Activated CD4-positive, alpha-beta memory T cell treated with anti-CD3 and anti-CD28 coated beads for 36 hours (primary cell): ENCODE measurements around the gene ADAM10. TPM values are rescaled to one million over a fixed set of nuclear protein-coding genes. Genes with fewer than 3 reads are reported as not detected.

Source experiments
- CTCF ChIA-PET: fragments of 350-600 bp; sonication (Branson Sonifier 250); formaldehyde crosslinking; loops from one replicate; lab custom pipeline; 2021; ENCODE audit warnings: antibody characterized with exemption, inconsistent platforms; lab: Charles Lee
- POLR2A ChIA-PET: fragments of 350-600 bp; sonication (Branson Sonifier 250); formaldehyde crosslinking; loops from one replicate; lab custom pipeline; 2021; ENCODE audit warnings: antibody characterized with exemption; lab: Charles Lee
- DNase-seq: peaks from one replicate; pipeline ENCODE4 v3.0.0-alpha.2; 2020
- H3K27ac Mint-ChIP-seq: one replicate; pipeline ENCODE4 v1.8.0; 2021; ENCODE audit warnings: mixed read lengths
- H3K27me3 Mint-ChIP-seq: one replicate; pipeline ENCODE4 v1.8.0; 2021; ENCODE audit warnings: mixed read lengths
- H3K36me3 Mint-ChIP-seq: one replicate; pipeline ENCODE4 v1.8.0; 2021; ENCODE audit warnings: mixed read lengths
- H3K4me1 Mint-ChIP-seq: one replicate; pipeline ENCODE4 v1.8.0; 2021; ENCODE audit warnings: low read depth, mixed read lengths
- H3K4me3 Mint-ChIP-seq: one replicate; pipeline ENCODE4 v1.8.0; 2021; ENCODE audit warnings: mild to moderate bottlenecking, mixed read lengths
- H3K9me3 Mint-ChIP-seq: one replicate; pipeline ENCODE4 v1.8.0; 2021; ENCODE audit warnings: mixed read lengths
- intact Hi-C: fragments of 100-400 bp; cut with micrococcal nuclease; formaldehyde crosslinking; loops from one replicate; pipeline ENCODE4 v1.15.1; 2023
- total RNA-seq, 2 experiments: library from RNA; stranded (reverse); gene quantifications; one replicate each; pipeline ENCODE4 v1.2.3, GENCODE V29; 2021

ADAM10 gene
- total RNA-seq, 2 experiments from 2014 or later: 80.1 to 82.3 TPM

DNA sequence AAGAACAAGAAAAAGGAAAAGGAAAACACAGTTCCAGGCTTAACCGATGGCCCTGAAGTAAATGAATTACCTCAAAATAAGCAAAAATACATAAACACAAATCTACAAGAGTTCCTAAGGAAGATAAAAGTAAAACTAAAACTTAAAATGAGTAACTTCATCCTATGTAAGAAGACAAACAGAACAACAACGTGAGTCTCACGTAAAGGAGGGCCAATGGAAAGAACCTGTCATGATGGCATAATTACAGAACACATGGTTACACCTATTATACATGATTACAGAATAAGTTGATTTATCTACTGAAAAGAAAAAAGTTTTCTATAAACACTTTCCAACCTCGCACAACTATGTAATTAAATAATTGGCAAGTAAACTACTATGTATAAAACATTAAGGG, 42.1 kb downstream of the ADAM10 start:
- Mint-ChIP-seq H3K4me3 (no peak overlapping the region), H3K36me3 (peaks cover 19% of the 10 kb centered on the region), H3K4me1 (peaks cover 41% of the 10 kb centered on the region), H3K27me3 (no peaks in the 10 kb centered on the region), H3K27ac (no peak overlapping the region), H3K9me3 (peaks cover 8% of the 10 kb centered on the region)
- DNase-seq: no peak
- ChIA-PET POLR2A (no interaction called here), CTCF (no interaction called here)
- intact Hi-C loops: no loop called here

GRCh38 chr15:58705105-58705504, 44.4 kb downstream of the ADAM10 start:
- intact Hi-C loops: no loop called here
- peaks cover 12% of the 10 kb centered on the region for H3K9me3 Mint-ChIP-seq
- no peaks in the 10 kb centered on the region for H3K27me3 Mint-ChIP-seq
- peaks cover 47% of the 10 kb centered on the region for H3K4me1 Mint-ChIP-seq
- H3K27ac Mint-ChIP-seq: no peak overlapping the region
- ChIA-PET CTCF (no interaction called here), POLR2A (no interaction called here)
- H3K4me3 Mint-ChIP-seq: no peak overlapping the region
- peaks cover 34% of the 10 kb centered on the region for H3K36me3 Mint-ChIP-seq
- DNase-seq: no peak

DNA sequence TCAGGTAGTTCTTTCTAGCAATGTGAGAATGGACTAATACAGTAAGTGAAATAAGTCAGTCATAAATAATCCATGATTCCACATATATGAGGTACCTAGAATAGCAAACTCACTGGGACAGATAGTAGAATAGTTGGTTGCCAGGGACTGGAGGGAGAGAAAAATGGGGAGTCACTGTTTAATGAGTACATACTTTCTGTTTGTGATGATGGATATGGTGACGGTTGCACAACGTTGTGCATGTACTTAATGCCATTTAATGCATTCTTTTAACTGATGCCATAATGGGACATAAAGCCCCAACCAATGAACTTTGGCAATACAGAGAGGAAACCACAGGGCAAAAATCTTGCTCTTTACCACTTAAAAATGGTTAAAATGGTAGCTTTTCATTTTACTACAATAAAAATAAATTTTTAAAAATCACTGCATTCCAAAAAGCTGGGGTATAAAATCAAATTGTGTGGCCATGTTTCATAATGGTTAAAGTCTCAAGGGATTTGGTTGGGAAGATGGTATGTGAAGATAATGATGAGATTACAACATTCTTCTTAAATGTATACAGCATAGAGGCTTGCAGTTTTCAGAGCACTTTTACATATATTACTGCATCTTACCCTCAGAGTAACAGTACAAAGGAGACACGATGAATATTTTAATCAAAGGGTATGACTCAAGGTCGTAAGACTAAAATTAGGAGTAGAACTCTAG, 45.2 kb downstream of the ADAM10 start:
- peaks cover 52% of the 10 kb centered on the region for H3K4me1 Mint-ChIP-seq
- POLR2A ChIA-PET: no interaction called here
- CTCF ChIA-PET: no interaction called here
- H3K36me3 Mint-ChIP-seq: peaks cover 42% of the 10 kb centered on the region
- H3K27ac Mint-ChIP-seq: no peak overlapping the region
- intact Hi-C loops: no loop called here
- H3K4me3 Mint-ChIP-seq: no peak overlapping the region
- DNase-seq: no peak
- peaks cover 19% of the 10 kb centered on the region for H3K9me3 Mint-ChIP-seq
- H3K27me3 Mint-ChIP-seq: no peaks in the 10 kb centered on the region

DNA sequence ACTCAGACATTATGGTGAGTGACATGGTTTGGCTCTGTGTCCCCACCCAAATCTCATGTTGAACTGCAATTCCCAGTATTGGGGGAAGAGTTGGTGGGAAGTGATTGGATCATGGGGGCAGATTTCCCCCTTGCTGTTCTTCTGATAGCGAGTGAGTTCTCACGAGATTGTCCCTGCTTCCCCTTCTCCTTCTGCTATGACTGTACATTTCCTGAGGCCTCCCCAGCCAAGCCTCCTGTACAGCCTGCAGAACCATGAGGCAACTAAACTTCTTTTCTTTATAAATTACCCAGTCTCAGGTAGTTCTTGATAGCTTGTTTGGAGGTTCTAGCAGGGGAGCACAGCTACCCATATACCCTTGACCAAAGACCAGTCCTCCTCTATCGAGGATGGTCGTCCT, 45.9 kb downstream of the ADAM10 start:
- Mint-ChIP-seq H3K4me1 (peaks cover 59% of the 10 kb centered on the region), H3K36me3 (peaks cover 48% of the 10 kb centered on the region), H3K27ac (no peak overlapping the region), H3K9me3 (peaks cover 26% of the 10 kb centered on the region), H3K27me3 (no peaks in the 10 kb centered on the region), H3K4me3 (no peak overlapping the region)
- intact Hi-C loops: no loop called here
- POLR2A ChIA-PET: no interaction called here
- CTCF ChIA-PET: no interaction called here
- no peak for DNase-seq

DNA sequence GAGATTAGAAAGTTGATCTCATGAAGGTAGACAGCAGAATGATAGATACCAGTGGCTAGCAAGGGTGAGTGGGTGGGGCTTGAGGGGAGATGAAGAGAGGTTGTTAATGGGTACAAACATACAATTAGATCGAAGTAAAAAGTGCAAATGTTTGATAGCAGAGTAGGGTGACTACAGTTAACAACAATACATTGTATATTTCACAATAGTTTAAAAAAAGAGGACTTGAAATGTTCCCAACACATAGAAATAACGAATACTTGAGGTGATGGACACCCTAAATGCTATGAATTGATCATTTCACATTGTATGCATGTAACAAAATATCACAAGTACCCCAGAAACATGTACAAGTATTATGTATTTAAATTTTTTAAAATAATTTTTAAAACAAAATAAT, 47.3 kb downstream of the ADAM10 start:
- Mint-ChIP-seq H3K36me3 (peaks cover 55% of the 10 kb centered on the region), H3K27me3 (no peaks in the 10 kb centered on the region), H3K27ac (no peak overlapping the region), H3K4me1 (peaks cover 56% of the 10 kb centered on the region), H3K4me3 (no peak overlapping the region), H3K9me3 (peaks cover 29% of the 10 kb centered on the region)
- ChIA-PET CTCF (no interaction called here), POLR2A (no interaction called here)
- DNase-seq: no peak
- intact Hi-C loops: no loop called here

- no peak overlapping the region for H3K27ac Mint-ChIP-seq
- no peaks in the 10 kb centered on the region for H3K27me3 Mint-ChIP-seq
- peaks cover 54% of the 10 kb centered on the region for H3K4me1 Mint-ChIP-seq
- no peak for DNase-seq
- no peak overlapping the region for H3K4me3 Mint-ChIP-seq
- peaks cover 58% of the 10 kb centered on the region for H3K36me3 Mint-ChIP-seq
- peaks cover 29% of the 10 kb centered on the region for H3K9me3 Mint-ChIP-seq
- CTCF ChIA-PET: no interaction called here
- intact Hi-C loops: no loop called here
- POLR2A ChIA-PET: no interaction called here
These were observed 48.1 kb downstream of the ADAM10 start for GRCh38 chr15:58701376-58701775.

- peaks cover 29% of the 10 kb centered on the region for H3K9me3 Mint-ChIP-seq
- no peak for DNase-seq
- H3K27me3 Mint-ChIP-seq: no peaks in the 10 kb centered on the region
- intact Hi-C loops: no loop called here
- peak overlapping the region; percentile 47 for H3K27ac Mint-ChIP-seq
- POLR2A ChIA-PET: no interaction called here
- no peak overlapping the region for H3K4me3 Mint-ChIP-seq
- H3K4me1 Mint-ChIP-seq: peaks cover 51% of the 10 kb centered on the region
- peaks cover 58% of the 10 kb centered on the region for H3K36me3 Mint-ChIP-seq
- CTCF ChIA-PET: no interaction called here
These were observed 49.7 kb downstream of the ADAM10 start for GRCh38 chr15:58699769-58700168.

GRCh38 chr15:58698887-58699641, 50.4 kb downstream of the ADAM10 start:
- intact Hi-C loops: no loop called here
- no peak for DNase-seq
- peaks cover 52% of the 10 kb centered on the region for H3K36me3 Mint-ChIP-seq
- POLR2A ChIA-PET: interaction anchor here (0.8 kb wide), 1 partner anchor 12 kb away, joined by 4 read pairs; no protein-coding TSS in a partner anchor
- H3K9me3 Mint-ChIP-seq: peaks cover 28% of the 10 kb centered on the region
- H3K27me3 Mint-ChIP-seq: no peaks in the 10 kb centered on the region
- H3K27ac Mint-ChIP-seq: peak overlapping the region; percentile 47
- CTCF ChIA-PET: no interaction called here
- no peak overlapping the region for H3K4me3 Mint-ChIP-seq
- peaks cover 49% of the 10 kb centered on the region for H3K4me1 Mint-ChIP-seq

DNA sequence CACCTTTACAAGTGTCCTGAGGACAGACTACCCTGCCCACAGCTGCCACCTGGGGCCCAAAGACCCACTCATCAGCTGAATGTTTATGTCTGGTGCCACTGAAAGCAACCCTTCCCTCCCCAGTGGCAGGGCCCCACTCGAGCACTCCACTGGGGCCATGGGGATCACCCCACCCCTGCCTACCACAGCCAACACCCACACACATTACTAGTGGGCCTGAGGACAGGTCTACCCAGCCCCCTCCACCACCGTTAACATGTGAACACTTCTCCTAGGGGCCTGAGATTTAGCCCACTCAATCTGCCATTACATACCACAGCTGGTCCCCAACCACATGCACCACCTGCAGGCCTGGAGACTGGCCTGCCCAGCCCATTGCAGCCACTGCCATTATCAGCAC, 52.3 kb downstream of the ADAM10 start:
- CTCF ChIA-PET: no interaction called here
- Mint-ChIP-seq H3K9me3 (peaks cover 21% of the 10 kb centered on the region), H3K4me1 (peaks cover 43% of the 10 kb centered on the region), H3K4me3 (no peak overlapping the region), H3K27me3 (no peaks in the 10 kb centered on the region), H3K36me3 (peaks cover 54% of the 10 kb centered on the region), H3K27ac (no peak overlapping the region)
- DNase-seq: no peak
- POLR2A ChIA-PET: no interaction called here
- intact Hi-C loops: no loop called here

DNA sequence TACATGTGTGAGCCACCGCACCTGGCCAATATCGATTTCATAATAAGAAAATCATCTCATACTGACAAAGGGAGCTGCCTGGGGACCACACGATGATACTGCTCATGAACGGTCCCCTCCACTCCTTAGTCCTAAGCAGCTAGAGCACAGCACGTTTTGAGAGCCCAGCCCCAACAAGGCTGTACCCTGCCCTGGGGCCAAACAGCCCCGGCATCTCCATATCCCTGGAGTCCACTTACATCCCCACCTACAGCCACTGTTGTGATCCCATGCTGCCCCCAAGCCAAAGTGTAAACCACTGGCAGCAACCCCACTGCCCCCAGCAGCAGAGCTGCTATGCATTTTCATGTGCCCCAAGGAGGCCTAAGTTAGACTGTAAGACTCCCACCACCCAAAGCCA, 52.8 kb downstream of the ADAM10 start:
- Mint-ChIP-seq H3K4me3 (no peak overlapping the region), H3K27ac (no peak overlapping the region), H3K27me3 (no peaks in the 10 kb centered on the region), H3K4me1 (peaks cover 41% of the 10 kb centered on the region), H3K9me3 (peaks cover 17% of the 10 kb centered on the region), H3K36me3 (peaks cover 52% of the 10 kb centered on the region)
- ChIA-PET CTCF (no interaction called here), POLR2A (no interaction called here)
- intact Hi-C loops: no loop called here
- no peak for DNase-seq

GRCh38 chr15:58694641-58695398, 54.7 kb downstream of the ADAM10 start:
- no peak for DNase-seq
- Mint-ChIP-seq H3K36me3 (peaks cover 38% of the 10 kb centered on the region), H3K27ac (no peak overlapping the region), H3K4me3 (no peak overlapping the region), H3K27me3 (no peaks in the 10 kb centered on the region), H3K4me1 (peaks cover 49% of the 10 kb centered on the region), H3K9me3 (peaks cover 14% of the 10 kb centered on the region)
- CTCF ChIA-PET: no interaction called here
- intact Hi-C loops: no loop called here
- POLR2A ChIA-PET: no interaction called here

DNA sequence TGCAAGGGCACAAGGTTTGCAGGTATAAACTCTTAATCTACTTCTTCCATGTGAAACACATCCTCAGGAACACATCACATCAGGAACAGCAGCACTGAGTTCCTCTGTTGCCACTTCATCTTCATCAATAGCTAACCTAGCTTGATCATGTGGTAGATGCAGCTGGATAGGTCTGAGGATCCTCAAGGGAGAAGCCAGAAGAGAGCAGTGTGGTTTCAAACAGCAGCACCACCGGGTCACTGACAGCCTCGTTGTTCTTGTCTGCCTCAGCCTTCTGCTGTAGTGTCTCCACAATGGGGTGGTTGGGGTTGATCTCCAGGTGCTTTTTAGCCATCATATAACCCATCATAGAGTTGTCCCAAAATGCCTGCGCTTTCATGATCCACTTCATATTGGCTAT, 58.8 kb downstream of the ADAM10 start:
- Mint-ChIP-seq H3K36me3 (peaks cover 11% of the 10 kb centered on the region), H3K9me3 (no peaks in the 10 kb centered on the region), H3K4me3 (no peak overlapping the region), H3K27ac (no peak overlapping the region), H3K27me3 (no peaks in the 10 kb centered on the region), H3K4me1 (peaks cover 35% of the 10 kb centered on the region)
- ChIA-PET CTCF (no interaction called here), POLR2A (no interaction called here)
- DNase-seq: no peak
- intact Hi-C loops: no loop called here
